ENCODE results near the gene ERI3. TPM values are rescaled to one million over a fixed set of nuclear protein-coding genes. Genes with fewer than 3 reads are reported as not detected.
A peak's percentile ranks its signal among the peaks of the same experiment; 100 is the strongest.

ERI3 gene
- total RNA-seq, 1 experiment from 2014 or later: 74.7 TPM

GRCh38 chr1:44213222-44214112 is 141.6 kb downstream of the ERI3 start, which contains the start of gene DMAP1:
Gene DMAP1, plus strand, starts transcription at chr1:44213471. Its CDS starts 283 bp downstream, at chr1:44213754.
- Mint-ChIP-seq H3K4me3 (peak within 1 kb of the TSS; percentile 96), H3K4me1 (peaks cover 9% of the 10 kb centered on the region), H3K27ac (no peak within 1 kb of the TSS), H3K36me3 (peaks cover 19% of the 10 kb centered on the region), H3K9me3 (no peaks in the 10 kb centered on the region), H3K27me3 (ENCODE audit: low read depth) (peaks cover 18% of the 10 kb centered on the region)
- ATAC-seq (peak; percentile 85), DNase-seq (ENCODE audit: low spot score) (peak; percentile 83)
- CTCF ChIA-PET: interaction anchor here (0.6 to 2.3 kb wide), 11 partner anchors 43 to 464 kb away, joined by 3 to 16 read pairs (median 6); no protein-coding TSS in a partner anchor
- POLR2A ChIA-PET: interaction anchor here (0.6 to 0.9 kb wide), 2 partner anchors 9 to 10 kb away, joined by 3 to 4 read pairs; no protein-coding TSS in a partner anchor
- 0 out of 2 replicates have a peak, but pooled peaks have one; percentile 61 for TF ChIP-seq ZNF281 (CRISPR knock-in tag; IDR thresholded peaks at IDR 0.05)
- TF ChIP-seq CREM (CRISPR knock-in tag; IDR thresholded peaks at IDR 0.05): peak; percentile 81
- no peak for TF ChIP-seq ATF3 (CRISPR knock-in tag; conservative IDR thresholded peaks at IDR 0.05)
- TF ChIP-seq MYBL2 (CRISPR knock-in tag; IDR thresholded peaks at IDR 0.05): no peak; the same call in 1 of the 2 replicates
- no peak for TF ChIP-seq GRHL2 (CRISPR knock-in tag; IDR thresholded peaks at IDR 0.05; ENCODE audit: insufficient replicate concordance, severe bottlenecking)
- TF ChIP-seq, protein P1, sequence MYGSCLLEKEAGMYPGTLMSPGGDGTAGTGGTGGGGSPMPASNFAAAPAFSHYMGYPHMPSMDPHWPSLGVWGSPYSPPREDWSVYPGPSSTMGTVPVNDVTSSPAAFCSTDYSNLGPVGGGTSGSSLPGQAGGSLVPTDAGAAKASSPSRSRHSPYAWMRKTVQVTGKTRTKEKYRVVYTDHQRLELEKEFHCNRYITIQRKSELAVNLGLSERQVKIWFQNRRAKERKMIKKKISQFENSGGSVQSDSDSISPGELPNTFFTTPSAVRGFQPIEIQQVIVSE (CRISPR knock-in tag; IDR thresholded peaks at IDR 0.05; ENCODE audit: borderline replicate concordance): no peak
- TF ChIP-seq, protein P2, sequence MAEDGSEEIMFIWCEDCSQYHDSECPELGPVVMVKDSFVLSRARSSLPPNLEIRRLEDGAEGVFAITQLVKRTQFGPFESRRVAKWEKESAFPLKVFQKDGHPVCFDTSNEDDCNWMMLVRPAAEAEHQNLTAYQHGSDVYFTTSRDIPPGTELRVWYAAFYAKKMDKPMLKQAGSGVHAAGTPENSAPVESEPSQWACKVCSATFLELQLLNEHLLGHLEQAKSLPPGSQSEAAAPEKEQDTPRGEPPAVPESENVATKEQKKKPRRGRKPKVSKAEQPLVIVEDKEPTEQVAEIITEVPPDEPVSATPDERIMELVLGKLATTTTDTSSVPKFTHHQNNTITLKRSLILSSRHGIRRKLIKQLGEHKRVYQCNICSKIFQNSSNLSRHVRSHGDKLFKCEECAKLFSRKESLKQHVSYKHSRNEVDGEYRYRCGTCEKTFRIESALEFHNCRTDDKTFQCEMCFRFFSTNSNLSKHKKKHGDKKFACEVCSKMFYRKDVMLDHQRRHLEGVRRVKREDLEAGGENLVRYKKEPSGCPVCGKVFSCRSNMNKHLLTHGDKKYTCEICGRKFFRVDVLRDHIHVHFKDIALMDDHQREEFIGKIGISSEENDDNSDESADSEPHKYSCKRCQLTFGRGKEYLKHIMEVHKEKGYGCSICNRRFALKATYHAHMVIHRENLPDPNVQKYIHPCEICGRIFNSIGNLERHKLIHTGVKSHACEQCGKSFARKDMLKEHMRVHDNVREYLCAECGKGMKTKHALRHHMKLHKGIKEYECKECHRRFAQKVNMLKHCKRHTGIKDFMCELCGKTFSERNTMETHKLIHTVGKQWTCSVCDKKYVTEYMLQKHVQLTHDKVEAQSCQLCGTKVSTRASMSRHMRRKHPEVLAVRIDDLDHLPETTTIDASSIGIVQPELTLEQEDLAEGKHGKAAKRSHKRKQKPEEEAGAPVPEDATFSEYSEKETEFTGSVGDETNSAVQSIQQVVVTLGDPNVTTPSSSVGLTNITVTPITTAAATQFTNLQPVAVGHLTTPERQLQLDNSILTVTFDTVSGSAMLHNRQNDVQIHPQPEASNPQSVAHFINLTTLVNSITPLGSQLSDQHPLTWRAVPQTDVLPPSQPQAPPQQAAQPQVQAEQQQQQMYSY (CRISPR knock-in tag; IDR thresholded peaks at IDR 0.05): 0 out of 2 replicates have a peak, but pooled peaks have one; percentile 27
- no peak for TF ChIP-seq IRF2 (CRISPR knock-in tag; IDR thresholded peaks at IDR 0.05; ENCODE audit: borderline replicate concordance, low read depth)
- TF ChIP-seq USF2 (CRISPR knock-in tag; IDR thresholded peaks at IDR 0.05): 0 out of 2 replicates have a peak, but pooled peaks have one; percentile 38
- no peak for TF ChIP-seq EMX1 (CRISPR knock-in tag; IDR thresholded peaks at IDR 0.05)
- TF ChIP-seq NR1H2 (CRISPR knock-in tag; IDR thresholded peaks at IDR 0.05): no peak
- no peak for TF ChIP-seq ZNF121 (CRISPR knock-in tag; IDR thresholded peaks at IDR 0.05)
- 0 out of 2 replicates have a peak, but pooled peaks have one; percentile 61 for TF ChIP-seq ATF1 (CRISPR knock-in tag; IDR thresholded peaks at IDR 0.05)
- TF ChIP-seq, protein P3, sequence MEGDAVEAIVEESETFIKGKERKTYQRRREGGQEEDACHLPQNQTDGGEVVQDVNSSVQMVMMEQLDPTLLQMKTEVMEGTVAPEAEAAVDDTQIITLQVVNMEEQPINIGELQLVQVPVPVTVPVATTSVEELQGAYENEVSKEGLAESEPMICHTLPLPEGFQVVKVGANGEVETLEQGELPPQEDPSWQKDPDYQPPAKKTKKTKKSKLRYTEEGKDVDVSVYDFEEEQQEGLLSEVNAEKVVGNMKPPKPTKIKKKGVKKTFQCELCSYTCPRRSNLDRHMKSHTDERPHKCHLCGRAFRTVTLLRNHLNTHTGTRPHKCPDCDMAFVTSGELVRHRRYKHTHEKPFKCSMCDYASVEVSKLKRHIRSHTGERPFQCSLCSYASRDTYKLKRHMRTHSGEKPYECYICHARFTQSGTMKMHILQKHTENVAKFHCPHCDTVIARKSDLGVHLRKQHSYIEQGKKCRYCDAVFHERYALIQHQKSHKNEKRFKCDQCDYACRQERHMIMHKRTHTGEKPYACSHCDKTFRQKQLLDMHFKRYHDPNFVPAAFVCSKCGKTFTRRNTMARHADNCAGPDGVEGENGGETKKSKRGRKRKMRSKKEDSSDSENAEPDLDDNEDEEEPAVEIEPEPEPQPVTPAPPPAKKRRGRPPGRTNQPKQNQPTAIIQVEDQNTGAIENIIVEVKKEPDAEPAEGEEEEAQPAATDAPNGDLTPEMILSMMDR (IDR thresholded peaks at IDR 0.05): no peak
- TF ChIP-seq TP53 (CRISPR knock-in tag; IDR thresholded peaks at IDR 0.05): peak; percentile 78; the same call in 1 of the 2 replicates
- TF ChIP-seq JAZF1 (CRISPR knock-in tag; IDR thresholded peaks at IDR 0.05): no peak
- TF ChIP-seq ZNF138 (CRISPR knock-in tag; conservative IDR thresholded peaks at IDR 0.05): no peak
- TF ChIP-seq KAT7 (CRISPR knock-in tag; IDR thresholded peaks at IDR 0.05; ENCODE audit: borderline replicate concordance): 0 out of 2 replicates have a peak, but pooled peaks have one; percentile 72
- no peak for TF ChIP-seq ZNF317 (CRISPR knock-in tag; IDR thresholded peaks at IDR 0.05; ENCODE audit: borderline replicate concordance, low read depth)
- no peak for TF ChIP-seq NR3C1 (CRISPR knock-in tag; conservative IDR thresholded peaks at IDR 0.05; ENCODE audit: low read depth)
- peak; percentile 91 for TF ChIP-seq TEAD1 (CRISPR knock-in tag; IDR thresholded peaks at IDR 0.05)
- TF ChIP-seq ETV6 (CRISPR knock-in tag; IDR thresholded peaks at IDR 0.05): peak; percentile 91
- TF ChIP-seq CREB1 (CRISPR knock-in tag; IDR thresholded peaks at IDR 0.05): peak; percentile 66; the same call in 1 of the 2 replicates

Measured in WTC11 (cell line).